ENCODE data around the gene BLMH. TPM values are rescaled to one million over a fixed set of nuclear protein-coding genes. Genes with fewer than 3 reads are reported as not detected.
"Not testable (repeated sequence)": the region's sequence is repeated elsewhere in the genome, so short reads cannot be mapped to it uniquely, and the experiment has no call there.

The BLMH gene
- polyA plus RNA-seq, 1 donor: 36.7 TPM

- DNase-seq (ENCODE audit: low read depth): not testable (repeated sequence)
Measured at GRCh38 chr17:30200656-30201055, 91.1 kb downstream of the BLMH start.

DNA sequence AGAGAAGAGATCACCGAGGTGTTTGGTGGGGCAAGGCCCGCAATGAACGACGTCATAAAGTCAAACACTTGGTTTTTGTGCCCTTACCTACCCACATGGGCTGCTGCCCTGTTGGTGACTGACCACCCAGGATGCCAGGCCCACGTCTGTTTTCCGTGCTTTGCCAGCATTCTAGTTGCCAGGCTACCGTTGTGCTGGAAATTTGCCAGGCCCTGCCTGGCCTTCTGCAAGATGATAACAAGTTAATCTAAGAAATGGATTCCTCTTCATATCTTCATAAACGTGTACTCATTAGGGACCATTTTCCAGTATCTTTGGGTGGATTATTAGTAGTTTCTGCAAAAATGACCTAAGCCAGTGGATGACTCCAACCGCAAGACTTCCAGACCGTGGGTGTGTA, 91.6 kb downstream of the BLMH start:
- DNase-seq (ENCODE audit: low read depth): no peak

GRCh38 chr17:30199600-30199999, 92.1 kb downstream of the BLMH start:
- no peak for DNase-seq (ENCODE audit: low read depth)

Other genes starting within 250 kb of the BLMH start
- 29.8 TPM for gene NSRP1, start 175.1 kb downstream of the BLMH start, polyA plus RNA-seq (ENCODE audit: insufficient read length)
- 0.11 TPM for gene SLC6A4, start 56.2 kb downstream of the BLMH start, polyA plus RNA-seq (ENCODE audit: insufficient read length)
- not detected for gene TMIGD1, start 42.1 kb upstream of the BLMH start, polyA plus RNA-seq (ENCODE audit: insufficient read length)
- gene CPD, start 87.0 kb upstream of the BLMH start, polyA plus RNA-seq (ENCODE audit: insufficient read length): 22.2 TPM
- gene GOSR1, start 185.5 kb upstream of the BLMH start, polyA plus RNA-seq (ENCODE audit: insufficient read length): 28.3 TPM